GM10248 (cell line): ENCODE results near the gene CNOT8.

ENCODE experiments used
- CTCF ChIA-PET: fragments of 300-600 bp; sonication (Branson Sonifier 250); formaldehyde crosslinking; extraction: SDS; loops from one replicate; lab custom pipeline; 2021; ENCODE audit warnings: antibody characterized with exemption; lab: Yijun Ruan, JAX
- POLR2A ChIA-PET: fragments of 350-650 bp; sonication (Branson Sonifier 250); formaldehyde crosslinking; extraction: SDS; loops from one replicate; lab custom pipeline; 2020; ENCODE audit warnings: antibody characterized with exemption; lab: Yijun Ruan, JAX
- DNase-seq: peaks from one replicate; pipeline ENCODE4 v3.0.0; 2012; ENCODE audit errors: extremely low spot score
- TF ChIP-seq, protein P1 (sequence below): IDR thresholded peaks from 2 replicates; pipeline ENCODE4 v1.5.1; 2012; ENCODE audit warnings: mild to moderate bottlenecking, low read depth; ENCODE audit errors: extremely low read depth, missing control alignments, control extremely low read depth

The CNOT8 gene

DNA sequence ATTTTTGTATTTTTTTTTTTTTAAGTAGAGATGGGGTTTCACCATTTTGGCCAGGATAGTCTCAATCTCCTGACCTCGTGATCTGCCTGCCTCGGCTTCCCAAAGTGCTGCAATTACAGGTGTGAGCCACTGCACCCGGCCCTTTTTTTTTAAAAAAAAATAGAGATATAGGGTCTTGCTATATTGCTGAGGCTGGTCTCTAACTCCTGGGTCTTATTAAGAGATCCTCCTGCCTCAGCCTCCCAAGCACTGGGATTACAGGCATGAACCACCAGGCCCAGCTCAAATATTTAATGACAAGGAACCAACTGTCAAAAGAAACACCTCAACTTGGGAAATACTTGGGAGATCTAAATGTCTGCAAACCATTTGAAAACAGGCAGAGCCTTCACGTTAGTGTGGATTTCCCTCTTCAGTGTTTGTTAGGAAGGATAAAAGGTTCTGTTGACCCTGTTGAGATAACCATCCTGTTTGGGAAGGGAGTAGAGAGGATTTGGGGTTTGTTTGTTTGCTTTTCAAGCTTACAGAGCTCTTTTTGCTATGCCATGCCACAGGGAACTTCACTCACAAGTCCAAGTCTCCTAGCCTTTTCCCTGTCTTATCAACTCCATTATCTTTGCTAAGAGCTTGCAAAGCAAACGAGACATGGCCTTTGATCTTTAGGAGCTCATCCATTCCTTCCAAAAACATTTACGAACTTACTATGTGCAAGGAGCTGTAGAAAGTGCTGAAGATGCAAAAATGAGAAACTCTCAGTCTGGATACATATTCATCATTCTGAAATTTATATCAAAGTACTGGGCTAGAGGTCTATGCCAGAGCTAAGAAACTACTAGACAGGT is 15.5 kb upstream of the CNOT8 start:
- TF ChIP-seq, protein P1, sequence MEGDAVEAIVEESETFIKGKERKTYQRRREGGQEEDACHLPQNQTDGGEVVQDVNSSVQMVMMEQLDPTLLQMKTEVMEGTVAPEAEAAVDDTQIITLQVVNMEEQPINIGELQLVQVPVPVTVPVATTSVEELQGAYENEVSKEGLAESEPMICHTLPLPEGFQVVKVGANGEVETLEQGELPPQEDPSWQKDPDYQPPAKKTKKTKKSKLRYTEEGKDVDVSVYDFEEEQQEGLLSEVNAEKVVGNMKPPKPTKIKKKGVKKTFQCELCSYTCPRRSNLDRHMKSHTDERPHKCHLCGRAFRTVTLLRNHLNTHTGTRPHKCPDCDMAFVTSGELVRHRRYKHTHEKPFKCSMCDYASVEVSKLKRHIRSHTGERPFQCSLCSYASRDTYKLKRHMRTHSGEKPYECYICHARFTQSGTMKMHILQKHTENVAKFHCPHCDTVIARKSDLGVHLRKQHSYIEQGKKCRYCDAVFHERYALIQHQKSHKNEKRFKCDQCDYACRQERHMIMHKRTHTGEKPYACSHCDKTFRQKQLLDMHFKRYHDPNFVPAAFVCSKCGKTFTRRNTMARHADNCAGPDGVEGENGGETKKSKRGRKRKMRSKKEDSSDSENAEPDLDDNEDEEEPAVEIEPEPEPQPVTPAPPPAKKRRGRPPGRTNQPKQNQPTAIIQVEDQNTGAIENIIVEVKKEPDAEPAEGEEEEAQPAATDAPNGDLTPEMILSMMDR: no peak
- ChIA-PET POLR2A (no interaction called here), CTCF (interaction anchor here (1.1 to 1.5 kb wide), 3 partner anchors 9 to 53 kb away, joined by 3 to 5 read pairs (median 3); no protein-coding TSS in a partner anchor)
- no peak for DNase-seq

DNA sequence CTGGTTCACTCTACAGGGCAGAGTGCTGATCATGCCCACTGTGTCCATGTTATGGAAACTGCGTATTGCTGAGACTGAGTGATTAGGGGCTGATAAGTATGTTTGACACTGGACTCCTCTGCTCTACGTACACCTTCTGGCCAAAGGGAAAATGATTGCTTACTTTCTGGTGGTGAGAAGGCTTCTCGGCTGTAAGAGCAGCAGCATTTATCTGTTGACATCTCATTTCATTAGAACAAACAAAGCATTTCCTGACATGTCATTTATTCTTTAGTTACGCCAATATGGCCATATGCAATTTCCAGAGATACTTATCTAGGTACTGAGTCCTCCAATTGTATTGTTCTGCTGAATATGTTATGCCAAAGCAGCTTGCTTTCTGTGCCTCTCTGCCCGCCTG is 13.6 kb upstream of the CNOT8 start:
- CTCF ChIA-PET: interaction anchor here (1.4 kb wide), 1 partner anchor 10 kb away, joined by 4 read pairs; no protein-coding TSS in a partner anchor
- POLR2A ChIA-PET: no interaction called here

DNA sequence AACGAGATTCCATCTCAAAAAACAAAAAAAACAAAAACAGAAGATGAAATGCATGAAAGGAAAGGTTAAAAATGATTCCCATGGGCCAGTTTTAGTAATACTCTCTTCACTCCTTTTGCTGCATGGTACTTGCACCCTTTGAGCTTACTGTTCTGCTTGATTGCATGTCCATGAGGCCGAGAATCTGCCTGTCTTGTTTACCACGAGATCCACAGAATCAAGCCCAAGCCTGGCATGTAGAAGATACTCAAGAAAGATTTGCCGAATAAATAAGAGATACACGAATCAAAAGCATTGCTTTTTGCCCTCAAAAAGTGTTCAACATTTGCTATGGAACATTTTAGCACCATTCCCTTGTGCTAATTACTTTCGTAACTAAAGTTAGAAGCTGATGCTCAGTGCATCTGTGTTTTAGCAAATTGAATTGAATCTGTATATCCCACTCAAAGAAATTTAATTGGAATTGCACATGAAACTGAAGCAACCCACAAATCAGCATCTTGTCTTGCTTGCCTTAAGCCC is 9.1 kb upstream of the CNOT8 start:
- no peak for DNase-seq
- TF ChIP-seq, protein P1: no peak
- POLR2A ChIA-PET: no interaction called here
- CTCF ChIA-PET: interaction anchor here (1.4 kb wide), 1 partner anchor 12 kb away, joined by 3 read pairs; no protein-coding TSS in a partner anchor

More for the DNA sequence above, 13.6 kb upstream of the CNOT8 start:
- DNase-seq: no peak
- TF ChIP-seq, protein P1: no peak

DNA sequence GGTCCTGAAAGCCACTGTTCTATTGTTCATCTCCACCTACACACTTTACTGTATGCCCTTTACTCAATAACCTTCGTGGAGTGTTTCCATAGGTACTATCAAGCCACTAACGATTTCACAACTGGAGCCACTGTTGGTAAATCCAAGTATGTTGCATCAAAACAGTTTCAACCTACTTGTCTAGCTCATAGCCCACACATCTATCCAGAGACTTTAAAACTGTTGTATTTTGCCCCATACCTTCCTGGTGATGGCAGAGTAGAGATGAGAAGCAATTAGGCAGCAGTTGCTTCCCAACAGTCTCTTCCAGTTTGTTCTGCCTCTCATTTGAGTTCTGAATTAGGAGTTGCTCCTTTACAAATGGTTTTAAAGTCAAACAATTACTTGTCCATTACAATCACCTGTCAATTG is 8.6 kb upstream of the CNOT8 start:
- POLR2A ChIA-PET: no interaction called here
- no peak for DNase-seq
- CTCF ChIA-PET: interaction anchor here (1.4 kb wide), 1 partner anchor 13 kb away, joined by 3 read pairs; no protein-coding TSS in a partner anchor

DNA sequence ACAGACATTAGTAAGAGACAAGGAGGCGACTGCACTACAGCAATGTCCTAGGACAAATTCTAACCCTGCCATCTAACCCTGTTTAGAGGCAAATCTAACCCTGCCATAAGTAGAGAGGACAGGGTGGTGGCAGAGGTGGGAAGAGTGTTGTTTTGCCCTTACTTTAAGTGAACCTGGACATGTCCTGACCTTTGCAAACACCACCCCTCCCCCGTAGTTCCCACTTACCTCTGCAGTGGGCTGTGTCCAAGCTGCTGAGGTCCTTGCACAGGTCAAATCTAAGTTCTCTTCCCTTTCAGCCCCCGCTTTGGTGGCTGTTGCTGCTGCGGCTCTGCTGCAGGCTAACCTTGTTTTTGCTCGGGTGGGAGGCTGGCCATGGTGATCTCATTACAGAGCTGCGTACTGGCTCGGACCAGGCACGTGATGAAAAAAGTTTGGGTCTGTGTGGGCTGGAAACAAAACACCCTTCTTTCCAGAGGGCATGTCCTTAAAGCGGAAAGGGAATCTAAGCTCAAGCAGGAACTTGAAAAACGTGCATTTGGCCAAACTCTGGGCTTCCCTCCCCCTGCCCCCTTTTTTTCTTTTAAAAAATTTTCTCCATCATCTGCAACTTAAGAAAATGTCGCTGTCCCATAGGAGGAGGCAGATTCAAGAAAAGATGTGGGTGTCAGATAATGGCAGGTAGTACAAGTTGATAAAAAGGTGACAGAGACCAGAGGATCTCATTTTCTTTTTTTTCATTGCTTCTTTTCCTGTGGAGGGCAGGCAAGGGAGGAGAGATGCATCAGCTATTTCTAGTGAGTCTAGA is 8.0 kb upstream of the CNOT8 start, which contains the start of gene FAXDC2:
Gene FAXDC2, minus strand, starts transcription at position 349 of the 808 bp plus-strand sequence. CDS start 12,425 bp downstream, outside the sequence.
- DNase-seq: peak; percentile 48
- ChIA-PET CTCF (interaction anchor here (1.0 to 1.5 kb wide), 3 partner anchors 10 to 13 kb away, joined by 3 to 5 read pairs (median 3); no protein-coding TSS in a partner anchor), POLR2A (no interaction called here)
- TF ChIP-seq, protein P1: no peak

More for the DNA sequence above, 8.6 kb upstream of the CNOT8 start:
- TF ChIP-seq, protein P1: no peak

DNA sequence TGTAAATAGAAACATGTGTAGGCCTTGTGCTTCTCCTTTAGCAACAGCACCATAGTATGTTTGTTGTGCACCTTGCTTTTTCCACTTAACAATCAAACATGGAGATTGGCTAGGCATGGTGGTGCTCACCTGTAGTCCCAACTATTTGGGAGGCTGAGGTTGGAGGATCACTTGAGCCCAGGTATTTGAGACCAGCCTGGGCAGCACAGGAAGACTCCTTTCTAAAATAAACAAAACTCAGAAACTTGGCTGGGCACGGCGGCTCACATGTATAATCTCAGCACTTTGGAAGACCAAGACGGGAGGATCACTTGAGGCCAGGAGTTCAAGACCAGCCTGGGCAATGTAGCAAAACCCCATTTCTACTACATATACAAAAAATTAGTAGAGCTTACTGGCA is 7.1 kb upstream of the CNOT8 start:
- TF ChIP-seq, protein P1: no peak
- DNase-seq: no peak
- ChIA-PET POLR2A (no interaction called here), CTCF (interaction anchor here (1.0 to 1.5 kb wide), 2 partner anchors 9 to 11 kb away, joined by 3 to 5 read pairs; no protein-coding TSS in a partner anchor)
